Keratinocyte (primary cell): ENCODE results near the gene RNF144B.

Source experiments
- CTCF ChIP-seq, 3 experiments: IDR thresholded peaks in 1 of 3; conservative IDR thresholded peaks in 1 of 3; optimal IDR thresholded peaks in 1 of 3; 2 replicates in 2 of 3; 3 replicates in 1 of 3; pipeline versions ENCODE3 to v1.5.1; 2011; ENCODE audit warnings: low read length in 3 of 3, mild to moderate bottlenecking in 3 of 3, moderate library complexity in 2 of 3, control low read depth in 1 of 3, inconsistent platforms in 1 of 3; ENCODE audit not compliant: insufficient read depth in 2 of 3; ENCODE audit errors: extremely low read depth in 1 of 3
- EZH2 ChIP-seq: IDR thresholded peaks from one replicate; pipeline ENCODE4 v1.6.1; 2012; ENCODE audit warnings: inconsistent platforms, mild to moderate bottlenecking, low read length, moderate library complexity

- no peak for TF ChIP-seq CTCF (optimal IDR thresholded peaks at IDR 0.05 in 1 of 3, IDR thresholded peaks at IDR 0.05 in 1 of 3, conservative IDR thresholded peaks at IDR 0.05 in 1 of 3; ENCODE audit: extremely low read depth in 1 of 3, insufficient read depth in 2 of 3, low read length in 3 of 3)
- TF ChIP-seq EZH2, result no peak
These were observed 104.3 kb downstream of the RNF144B start for GRCh38 chr6:18491308-18492045.
